GM19468 (cell line): ENCODE measurements around the gene EFCAB6.

Experiments used
- ATAC-seq: cut with Tn5 transposase; IDR thresholded peaks from one replicate; pipeline ENCODE4 v1.9.1; 2021; ENCODE audit warnings: mild to moderate bottlenecking, moderate library complexity, moderate number of reproducible peaks; ENCODE audit not compliant: unreplicated experiment; ENCODE audit errors: extremely low read depth

Gene EFCAB6

DNA sequence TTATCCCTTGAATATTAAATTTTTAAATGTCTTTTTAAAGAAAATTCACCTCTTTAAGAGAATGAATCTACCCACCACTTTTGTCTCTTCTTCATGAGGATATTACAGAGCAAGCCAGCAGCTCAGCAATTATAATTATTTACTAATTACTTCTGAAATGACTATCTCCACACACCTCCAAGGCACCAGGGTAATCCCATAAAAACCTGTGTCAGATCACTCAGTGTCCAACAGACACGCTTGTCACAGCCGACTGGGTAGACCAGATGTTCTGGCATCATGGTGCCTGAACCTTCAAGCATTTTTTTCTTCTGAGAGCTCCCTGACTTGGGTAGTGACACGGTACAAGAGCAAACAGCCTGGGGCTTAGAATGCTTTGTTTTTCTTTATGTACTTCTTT lies 61.4 kb downstream of the EFCAB6 start:
- no peak for ATAC-seq

DNA sequence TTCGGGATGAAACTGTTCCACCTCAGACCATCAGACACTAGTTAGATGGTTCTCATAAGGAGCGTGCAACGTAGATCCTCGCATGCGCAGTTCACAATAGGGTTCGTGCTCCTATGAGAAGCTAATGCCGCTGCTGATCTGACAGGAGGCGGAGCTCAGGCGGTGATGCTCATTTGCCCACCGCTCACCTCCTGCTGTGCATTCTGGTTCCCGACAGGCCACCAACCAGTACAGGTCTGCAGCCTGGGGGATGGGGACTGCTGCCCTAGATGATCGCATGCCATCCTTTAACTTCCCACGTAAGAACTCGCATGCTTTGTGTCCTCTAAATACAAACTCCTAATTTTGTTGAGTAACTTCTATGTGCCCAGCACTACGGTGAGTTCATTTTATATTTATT lies 62.6 kb downstream of the EFCAB6 start:
- no peak for ATAC-seq

DNA sequence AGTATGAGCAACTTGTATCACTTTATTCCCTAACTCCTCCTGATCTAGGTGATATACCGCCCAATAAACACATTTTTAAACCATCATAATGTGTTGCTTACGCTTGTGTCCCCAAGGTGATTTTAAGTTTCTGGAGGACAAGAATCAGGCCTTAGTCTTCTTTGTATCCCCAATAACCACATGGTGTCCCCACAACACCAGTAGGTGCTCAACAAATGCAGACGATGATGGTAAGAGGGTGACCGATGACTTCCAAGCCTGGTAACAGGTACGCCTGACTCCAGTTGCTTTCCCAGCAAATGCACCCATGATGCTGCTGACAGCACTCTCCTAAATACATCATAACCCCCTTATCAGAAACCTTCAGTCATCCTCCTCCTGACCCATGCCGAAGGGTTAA lies 64.2 kb downstream of the EFCAB6 start:
- no peak for ATAC-seq

DNA sequence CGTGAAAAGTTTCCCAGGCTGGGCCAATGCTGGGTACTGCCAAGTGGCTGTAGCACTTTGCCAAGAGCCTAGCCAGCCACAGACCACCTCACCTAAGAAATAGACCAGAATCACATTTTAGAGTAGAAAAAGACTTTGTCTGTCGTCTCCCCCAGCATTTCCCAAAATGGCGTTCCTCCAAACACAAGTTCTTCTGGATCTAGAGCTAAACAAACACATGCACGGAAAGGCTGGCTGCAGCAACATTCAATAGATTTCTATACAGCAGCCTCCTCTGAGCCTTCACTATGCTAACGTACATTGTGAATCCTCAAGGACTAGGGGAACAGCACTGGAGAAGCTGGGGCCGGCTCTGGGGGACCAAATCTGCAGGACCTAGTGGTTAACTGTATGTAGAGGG lies 65.0 kb downstream of the EFCAB6 start:
- no peak for ATAC-seq

DNA sequence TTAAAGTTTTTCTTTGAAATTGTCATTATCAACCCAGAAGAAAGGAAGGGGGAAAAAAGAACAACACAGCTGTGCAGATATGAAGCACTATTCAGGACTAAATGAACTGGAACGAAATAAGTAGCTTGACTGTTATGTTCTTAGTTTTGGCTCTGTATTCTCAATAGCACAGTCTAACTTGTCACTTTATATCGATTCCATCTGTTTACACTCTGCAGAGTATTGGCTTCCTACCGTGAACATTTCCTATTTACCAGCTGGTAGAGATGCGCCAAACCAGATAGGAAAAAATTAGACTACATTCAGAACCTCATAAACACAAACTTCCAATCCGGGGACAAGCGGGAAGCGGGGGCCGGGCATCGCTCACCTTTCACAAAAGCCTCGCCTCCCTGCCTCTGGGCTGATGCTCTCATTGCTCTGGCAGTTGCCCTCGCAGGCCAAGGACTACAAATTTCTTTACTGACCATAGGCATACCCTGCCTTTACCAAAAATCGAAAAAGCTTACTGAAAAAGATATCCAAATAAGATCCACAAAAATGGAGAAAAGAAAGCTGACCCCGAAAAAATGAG lies 66.2 kb downstream of the EFCAB6 start:
- ATAC-seq = no peak

DNA sequence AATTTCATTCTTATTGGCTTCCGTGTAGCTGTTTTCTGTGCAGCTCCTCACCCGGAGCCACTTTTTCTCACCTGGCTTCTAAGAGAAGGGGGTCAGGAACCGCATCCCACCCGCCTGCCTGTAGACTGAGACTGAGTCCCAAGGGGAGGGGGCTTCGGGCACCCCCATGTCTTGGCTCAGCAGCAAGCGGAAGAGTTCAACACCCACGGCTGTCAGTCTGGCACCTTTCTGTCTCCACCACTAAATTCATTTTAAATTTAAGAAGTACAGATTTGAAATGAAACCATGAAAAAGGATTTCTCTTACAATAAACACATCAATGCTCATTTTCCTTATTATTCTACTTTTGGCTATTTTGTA lies 66.7 kb downstream of the EFCAB6 start:
- ATAC-seq = no peak

DNA sequence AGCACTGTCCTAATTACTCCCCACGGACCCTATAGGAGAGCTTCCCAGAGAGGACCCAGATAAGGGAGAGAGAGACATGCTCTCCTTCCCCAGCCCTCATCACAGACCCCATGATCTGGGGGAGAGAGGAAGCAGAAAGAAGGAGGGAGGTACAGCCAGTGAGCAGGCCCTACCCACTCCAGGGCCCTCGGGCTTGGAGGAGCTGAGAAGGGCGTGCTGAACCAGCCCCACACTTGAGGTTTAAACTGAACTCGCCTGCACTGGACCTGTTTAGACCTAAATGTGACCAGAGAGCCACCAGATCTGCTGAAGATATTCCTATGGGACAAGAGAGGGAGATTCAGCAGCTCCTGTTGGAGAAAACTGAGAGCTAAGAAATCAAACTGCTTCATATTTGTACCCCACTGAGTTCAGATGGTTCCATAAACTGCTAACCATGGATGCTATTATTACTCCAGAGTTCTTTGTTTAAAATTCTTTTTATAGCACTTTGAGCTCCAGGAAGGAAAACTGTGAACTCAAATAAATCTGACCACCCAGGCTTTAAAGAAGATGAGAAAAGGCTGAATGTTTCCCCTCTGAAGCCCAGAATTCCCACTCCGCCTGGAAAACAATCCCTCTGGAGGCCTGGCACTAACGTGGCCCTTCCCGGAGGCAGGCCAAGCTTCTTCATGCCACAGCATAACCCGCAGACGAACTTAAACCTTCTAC lies 67.2 kb downstream of the EFCAB6 start:
- no peak for ATAC-seq

DNA sequence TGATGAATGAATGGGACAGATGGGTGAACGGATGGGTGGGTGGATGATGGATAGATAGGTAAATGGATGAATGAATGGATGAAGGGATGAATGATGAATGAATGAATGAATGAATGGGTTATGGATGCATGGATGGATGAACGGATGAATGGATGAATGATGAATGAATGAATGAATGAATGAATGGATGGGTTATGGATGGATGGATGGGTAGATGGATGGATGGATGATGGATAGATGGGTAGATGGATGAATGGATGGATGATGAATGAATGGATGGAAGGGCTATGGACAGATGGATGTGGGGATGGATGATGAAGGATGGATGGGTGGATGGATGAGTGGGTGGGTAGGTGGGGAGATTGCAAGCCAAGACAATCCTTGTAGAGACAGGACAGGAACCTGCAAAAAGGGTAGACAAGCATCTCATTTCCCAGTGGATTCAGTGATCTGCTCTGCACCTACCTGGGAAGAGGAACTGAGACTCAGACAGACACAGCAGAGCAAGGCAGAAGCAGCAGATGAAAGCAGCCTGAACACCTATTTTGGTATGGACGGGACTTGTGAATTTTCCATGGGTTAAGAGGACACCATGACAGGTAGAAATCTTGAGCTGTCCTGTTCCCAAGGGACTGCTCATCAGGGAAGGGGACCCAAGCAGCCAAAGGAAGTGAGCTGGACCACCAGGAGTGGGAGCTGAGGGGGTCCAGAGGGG lies 68.0 kb downstream of the EFCAB6 start:
- ATAC-seq = no peak

DNA sequence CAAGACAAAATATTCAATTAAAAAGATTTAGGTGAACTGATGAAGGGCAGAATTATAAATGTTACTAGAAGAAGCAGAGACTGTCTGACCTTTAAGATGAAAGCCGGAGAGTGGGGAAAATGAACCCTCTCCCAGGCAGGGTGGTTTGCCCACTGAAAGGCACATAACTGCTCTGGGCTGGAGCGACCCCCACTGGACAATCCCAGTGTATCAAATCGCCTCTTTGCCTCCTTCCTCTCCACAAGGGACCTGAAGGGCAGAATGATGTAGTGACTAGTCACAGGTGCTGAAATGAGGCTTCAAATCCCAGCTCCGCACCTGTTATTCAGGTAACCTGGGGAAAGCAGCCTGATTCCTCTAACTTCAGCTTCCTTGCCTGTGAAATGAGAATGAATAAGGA lies 69.0 kb downstream of the EFCAB6 start:
- ATAC-seq = no peak

DNA sequence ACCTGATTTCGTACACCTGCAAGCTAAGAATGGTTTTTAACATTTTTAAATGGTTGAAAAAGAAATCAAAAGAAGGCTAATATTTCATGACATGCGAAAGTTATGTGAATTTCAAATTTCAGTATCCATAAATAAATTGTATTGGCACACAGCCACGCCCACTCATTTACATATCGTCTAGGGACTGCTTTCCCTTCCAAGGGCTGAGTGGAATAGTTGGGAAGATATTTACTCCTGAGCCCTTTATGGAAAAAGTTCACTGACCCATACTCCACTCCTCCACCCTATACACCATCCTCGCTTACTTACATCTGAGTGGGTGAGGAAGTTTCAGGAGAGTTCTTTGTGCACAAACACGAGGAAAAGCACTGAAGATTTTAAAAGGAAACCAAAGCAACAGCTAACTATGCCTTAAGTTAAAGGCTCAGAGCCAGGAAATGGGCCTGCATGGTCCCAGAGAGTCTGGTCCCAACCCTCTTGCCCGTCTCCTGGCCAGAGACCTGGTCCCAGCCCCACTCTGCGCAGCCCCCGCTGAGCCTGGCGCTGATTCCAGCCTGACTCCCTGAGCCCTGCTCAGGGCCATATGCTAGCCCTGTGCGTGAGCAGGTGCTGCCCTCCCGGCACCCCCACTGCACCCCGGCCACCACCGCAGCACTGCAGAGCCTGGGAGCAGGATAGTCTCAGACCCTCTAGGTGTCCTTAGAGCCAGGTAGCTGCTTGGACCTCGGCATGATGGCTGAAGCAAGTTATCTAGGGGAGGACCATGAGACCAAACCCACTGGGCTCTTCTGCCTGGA lies 69.8 kb downstream of the EFCAB6 start:
- ATAC-seq = no peak

DNA sequence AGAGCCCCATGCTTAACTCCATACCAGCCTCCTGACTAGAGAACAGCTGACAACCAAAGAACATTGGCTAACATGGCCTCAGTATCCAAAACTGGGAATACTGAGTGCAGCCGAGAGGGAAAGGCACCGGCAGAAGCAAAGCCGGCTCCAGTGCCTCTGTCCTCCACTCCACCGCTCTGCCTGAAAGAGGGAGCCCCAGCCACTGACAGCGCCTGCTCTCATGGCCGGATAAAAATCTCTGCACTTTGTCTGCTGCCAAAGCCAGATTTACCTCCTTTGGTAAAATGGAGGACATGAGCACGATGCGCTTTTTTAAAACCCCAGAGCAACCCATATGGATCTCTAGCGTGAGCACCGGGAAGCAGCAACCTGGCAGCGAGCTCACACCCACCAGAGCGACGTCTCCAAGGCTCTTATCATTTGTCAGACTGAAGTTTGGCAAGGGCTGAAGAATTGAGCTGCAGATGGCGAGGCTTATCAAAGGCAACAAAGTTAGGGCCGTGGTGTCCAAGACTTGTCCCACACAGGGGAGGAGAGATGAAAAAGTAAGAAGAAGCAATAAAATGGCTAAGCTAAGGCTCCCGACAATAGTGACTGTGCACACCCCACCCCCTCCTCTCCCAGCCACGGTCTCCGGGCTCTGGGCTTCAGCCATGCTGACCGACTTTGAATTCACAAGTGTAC lies 71.4 kb downstream of the EFCAB6 start:
- no peak for ATAC-seq

DNA sequence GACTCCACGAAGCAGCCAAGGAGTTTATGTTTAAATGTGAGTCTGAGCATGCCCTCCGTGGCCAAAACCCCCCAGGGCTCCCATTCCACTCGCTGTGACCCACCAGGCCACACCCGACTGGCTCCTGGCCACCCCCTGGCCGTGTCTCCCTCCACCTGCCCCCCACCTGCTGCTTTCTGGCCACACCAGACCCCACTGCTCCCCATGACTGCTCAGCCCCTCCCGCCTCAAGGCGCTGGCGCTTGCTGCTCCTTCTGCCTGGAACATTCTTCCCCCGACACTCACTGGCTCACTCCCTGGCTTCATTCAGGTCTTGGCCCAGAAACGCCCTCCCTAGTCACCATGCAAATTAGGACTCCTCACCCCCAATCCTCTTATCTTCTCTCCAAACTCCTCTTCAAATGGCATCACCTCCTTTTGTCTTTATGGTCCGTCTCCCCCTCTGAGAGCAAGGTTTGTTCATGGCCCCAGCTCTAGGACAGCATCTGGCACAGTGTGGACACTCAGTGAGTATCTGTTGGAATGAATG lies 72.2 kb downstream of the EFCAB6 start:
- ATAC-seq = no peak

DNA sequence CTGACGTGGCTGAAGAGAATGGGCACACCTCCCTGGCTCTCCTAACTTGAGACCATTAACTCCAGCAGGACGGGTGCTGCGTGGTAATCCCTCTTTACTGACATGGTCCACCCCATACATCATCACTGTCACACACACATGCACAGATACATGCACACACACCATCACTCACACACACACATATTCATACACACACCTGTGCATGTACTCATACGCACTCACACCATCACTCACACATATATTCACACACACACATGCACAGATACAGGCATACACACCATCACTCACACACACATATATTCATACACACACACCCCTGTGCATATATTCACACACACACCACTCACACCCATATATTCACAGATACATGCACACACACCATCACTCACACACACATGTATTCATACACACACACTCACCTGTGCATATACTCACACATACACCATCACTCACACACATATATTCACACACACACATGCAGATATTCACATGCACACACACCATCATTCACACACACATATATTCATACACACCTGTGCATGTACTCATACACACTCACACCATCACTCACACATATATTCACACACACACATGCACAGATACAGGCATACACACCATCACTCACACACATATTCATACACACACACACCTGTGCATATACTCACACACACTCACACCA lies 74.8 kb downstream of the EFCAB6 start:
- ATAC-seq = no peak

DNA sequence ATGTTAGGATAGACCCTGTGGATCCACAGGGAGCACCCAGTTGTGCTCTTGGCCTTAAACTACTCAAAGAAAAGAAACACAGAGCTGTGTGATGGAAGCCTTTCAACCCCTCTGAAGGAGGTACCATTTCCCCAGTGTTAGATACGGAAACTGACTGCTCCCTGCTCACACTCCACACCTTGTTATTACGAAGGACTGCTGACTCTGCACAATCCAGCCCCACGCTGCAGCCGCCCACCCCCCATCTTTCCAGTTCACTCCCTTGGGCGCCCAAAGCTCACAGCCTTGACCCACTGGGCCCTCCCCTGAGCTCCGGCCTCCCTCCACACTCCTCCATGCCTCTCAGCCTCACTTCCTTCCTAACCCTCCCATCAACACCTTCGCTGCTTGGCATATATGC lies 75.5 kb downstream of the EFCAB6 start:
- ATAC-seq = no peak

DNA sequence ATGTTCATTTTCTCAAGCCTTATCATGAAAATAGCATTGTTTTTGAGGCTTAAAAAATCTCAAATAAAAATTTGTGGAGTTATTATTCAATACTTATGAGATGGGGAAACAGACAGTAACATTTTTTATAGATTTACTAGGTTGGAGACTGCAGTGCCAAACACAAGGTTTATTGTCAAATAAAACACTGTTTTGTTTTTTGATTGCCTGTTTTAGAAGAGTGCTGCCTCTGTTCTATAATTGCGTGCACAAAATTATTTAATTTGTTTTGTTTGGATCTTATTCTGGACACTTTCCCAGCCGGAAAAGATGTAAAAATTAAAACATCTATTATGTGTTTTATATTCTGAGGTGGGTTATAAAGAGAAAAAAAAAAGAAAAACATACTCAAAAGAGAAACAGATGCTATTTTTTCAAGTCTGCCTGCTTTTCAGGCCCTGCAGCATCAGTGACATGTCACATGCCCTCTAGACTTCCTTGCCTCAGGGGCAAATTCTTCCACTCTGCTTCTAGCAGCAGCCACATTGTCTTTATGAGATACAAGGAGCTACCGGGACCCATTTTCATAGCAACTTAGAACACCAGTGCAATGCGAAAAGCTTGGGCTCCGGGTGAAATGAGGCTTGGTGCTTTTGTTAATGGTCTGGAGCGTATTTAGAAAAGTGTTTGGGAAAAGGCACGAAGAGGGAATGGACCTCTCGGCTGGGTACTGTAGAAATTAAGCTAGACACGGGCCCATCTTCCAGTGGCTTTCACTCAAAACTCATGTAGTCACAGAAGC lies 77.5 kb downstream of the EFCAB6 start:
- no peak for ATAC-seq

DNA sequence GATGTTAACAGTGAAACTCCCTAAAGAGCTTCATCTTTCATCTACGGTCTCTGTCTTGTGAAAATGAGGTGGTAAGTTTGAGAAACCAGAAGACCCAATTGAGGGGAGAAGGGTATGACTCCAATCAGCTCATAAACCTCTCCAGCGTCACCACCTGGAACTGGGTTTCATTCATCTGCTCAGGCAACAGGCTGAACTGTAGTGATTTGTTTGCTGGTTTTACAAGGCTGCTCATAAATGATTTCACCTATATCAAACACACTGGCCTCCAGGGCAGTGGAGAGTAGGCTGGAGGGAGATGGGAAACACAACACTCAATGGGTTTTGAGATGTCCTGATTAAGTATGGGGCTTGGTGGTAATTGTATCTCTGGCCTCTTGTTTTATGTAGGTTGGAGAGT lies 79.0 kb downstream of the EFCAB6 start:
- ATAC-seq = no peak

DNA sequence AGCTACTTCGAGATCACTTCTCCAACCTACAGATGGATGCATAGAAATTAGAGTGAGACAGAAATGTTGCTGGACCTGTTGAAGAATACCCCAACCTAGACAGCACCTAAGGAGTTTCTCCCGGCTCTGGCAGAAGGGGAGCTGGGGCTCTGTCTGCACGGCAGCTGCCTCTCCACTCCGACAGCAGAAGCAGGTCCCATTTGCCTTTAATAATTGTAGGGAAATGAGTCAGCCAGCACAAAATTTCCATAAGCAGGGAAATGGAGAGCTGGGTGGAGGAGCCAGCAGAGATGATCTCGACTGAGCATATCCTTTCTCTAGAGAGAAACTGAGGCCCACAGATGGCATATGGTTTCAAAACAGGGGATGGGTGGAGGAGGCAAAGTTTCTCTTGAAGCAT lies 80.1 kb downstream of the EFCAB6 start:
- ATAC-seq = no peak

DNA sequence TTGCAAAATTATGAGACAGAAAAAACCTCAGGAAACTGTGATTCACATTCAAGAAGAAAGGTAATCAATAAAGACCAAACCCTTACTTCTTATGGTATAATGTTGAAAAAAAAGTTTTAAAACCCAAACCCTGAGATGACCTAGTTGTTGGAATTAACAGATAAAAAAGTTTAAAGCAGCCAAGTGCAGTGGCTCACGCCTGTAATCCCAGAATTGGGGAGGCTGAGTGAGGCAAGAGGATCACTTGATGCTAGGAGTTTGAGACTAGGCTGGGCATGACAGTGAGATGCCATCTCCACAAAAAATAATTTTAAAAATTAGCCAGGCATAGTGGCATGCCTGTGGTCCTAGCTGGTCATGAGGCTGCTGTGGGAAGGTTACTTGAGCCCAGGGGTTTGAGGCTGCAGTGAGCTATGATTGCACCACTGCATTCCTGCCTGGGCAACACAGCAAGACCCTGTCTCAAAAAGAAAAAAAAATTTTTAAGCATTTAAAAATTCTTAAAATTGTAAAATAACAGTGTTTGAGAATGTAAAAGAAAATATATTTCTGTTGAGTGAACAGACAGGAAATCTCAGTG lies 85.1 kb downstream of the EFCAB6 start:
- ATAC-seq = no peak

DNA sequence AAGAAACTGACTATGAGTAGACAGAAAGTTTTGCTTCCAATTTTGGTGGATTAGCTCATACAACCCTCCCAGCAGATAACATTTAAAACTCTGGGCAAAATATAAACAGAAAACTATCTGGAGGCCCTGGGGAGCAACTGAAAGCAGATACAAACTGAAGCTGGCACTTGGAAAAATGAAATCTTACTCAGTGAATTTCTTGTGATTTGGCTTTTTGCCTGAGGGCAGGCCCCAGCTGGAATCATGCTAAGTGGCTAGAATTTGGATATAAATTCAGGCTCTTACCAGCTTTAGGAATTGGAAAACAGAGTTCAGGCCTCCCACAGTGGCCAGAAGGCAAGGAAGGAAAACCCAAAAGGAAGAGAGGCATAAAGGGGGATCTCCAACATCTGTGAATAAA lies 85.8 kb downstream of the EFCAB6 start:
- no peak for ATAC-seq
